Stimulated activated CD8-positive, alpha-beta memory T cell treated with anti-CD3 and anti-CD28 coated beads, Interleukin-4, amount 100 ng/mL, for 48 hours (primary cell): ENCODE results near the gene EPB41L3.

ENCODE experiments used
- DNase-seq: peaks from one replicate; pipeline ENCODE4 v3.0.0-alpha.2; 2020

EPB41L3 gene

DNA sequence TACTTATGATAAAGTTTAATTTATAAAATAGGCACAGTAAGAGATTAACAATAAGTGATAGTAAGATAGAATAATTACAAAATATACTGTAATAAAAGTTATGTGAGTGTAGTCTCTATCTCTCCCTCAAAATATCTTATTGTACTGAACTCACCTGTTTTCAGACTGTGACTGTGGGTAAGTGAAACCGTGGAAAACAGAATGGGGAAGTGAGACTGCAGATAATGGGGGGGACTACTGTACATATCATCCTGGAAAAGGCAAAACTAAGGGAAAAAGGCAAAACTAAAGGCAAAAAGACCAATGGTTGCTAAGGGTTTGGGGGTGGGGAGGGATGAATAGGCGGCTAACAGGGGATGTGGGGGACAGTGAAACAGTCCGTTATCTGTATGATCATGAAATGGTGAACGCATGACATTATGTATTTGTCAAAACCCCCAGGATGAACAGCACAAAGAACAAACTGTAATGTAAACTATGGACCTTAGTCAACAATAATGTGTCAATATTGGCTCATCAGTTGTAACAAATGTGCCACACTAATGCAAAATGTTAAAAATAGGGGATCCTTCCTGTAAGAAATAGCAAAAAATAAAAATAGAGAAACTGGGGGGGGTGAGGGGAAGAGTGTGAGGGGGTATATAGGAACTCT is 93.8 kb downstream of the EPB41L3 start:
- no peak for DNase-seq

- DNase-seq: no peak
Observed at GRCh38 chr18:5447442-5447841, 96.4 kb downstream of the EPB41L3 start.

DNA sequence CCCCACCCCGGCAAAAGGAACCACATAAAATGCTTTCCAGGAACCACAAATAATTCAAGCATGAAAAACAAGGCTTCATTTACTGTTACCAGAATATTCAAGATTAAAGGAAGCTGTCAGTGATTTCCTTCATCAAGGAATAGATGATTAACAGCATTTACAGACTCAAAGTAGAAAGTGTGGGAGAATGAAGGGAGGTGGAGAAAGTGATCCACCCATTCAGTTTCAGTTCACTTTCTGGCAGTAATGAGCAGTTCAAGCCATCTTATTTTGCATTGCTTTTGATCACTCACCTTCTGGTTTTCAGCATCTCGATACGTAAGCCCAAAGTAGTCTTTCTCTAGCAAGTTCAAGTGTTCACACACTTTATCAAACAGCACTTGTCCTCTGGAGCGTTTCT is 99.0 kb downstream of the EPB41L3 start:
- DNase-seq: no peak

GRCh38 chr18:5444269-5444668 is 99.5 kb downstream of the EPB41L3 start:
- no peak for DNase-seq

DNA sequence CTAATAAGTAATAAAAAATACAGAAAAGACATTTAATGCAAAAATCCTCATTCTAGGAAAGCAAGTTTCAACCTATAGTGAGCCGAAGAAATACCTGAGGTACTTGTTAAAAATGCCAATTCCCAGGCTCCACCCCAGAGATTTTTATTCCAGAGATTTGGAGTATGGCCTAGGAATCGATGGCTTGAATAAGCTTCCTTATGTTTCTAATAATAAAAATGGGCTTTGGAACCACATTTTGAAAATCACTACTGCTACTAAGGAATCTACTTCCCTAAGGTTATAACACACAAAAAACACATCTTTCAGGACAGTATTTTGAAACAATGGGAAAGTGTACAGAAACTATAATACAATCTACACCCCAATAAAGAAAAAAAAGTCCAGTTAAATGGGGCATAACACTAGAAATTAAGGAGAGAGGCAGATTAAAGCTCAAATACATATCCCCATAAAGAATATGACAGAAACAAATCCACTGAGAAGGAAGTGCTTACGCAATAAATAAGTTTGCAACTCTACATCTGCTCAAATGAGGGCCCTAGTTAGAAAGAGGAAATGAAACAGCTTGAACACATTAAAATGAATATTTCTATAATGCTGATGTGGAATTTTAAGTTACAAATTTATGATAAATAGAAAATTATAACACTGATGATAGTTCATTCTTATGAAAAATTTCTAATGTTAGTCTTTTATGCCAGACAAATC is 103.7 kb downstream of the EPB41L3 start:
- DNase-seq: no peak

DNA sequence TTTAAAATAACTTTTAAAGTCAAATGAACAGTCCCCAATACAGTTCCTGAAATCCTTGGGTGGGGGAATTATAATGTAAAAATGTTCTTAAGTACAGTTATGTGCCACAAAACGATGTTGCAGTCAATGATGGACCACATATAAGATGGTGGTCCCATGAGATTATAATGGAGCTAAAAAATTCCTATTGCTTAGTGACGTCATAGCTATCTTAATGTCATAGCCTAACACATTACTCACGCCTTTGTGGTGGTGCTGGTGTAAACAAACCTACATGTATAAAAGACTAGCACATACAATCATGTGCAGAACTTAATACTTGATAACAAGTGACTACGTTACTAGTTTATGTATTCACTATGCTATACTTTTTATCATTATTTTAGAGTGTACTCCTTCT is 109.4 kb downstream of the EPB41L3 start:
- no peak for DNase-seq

DNA sequence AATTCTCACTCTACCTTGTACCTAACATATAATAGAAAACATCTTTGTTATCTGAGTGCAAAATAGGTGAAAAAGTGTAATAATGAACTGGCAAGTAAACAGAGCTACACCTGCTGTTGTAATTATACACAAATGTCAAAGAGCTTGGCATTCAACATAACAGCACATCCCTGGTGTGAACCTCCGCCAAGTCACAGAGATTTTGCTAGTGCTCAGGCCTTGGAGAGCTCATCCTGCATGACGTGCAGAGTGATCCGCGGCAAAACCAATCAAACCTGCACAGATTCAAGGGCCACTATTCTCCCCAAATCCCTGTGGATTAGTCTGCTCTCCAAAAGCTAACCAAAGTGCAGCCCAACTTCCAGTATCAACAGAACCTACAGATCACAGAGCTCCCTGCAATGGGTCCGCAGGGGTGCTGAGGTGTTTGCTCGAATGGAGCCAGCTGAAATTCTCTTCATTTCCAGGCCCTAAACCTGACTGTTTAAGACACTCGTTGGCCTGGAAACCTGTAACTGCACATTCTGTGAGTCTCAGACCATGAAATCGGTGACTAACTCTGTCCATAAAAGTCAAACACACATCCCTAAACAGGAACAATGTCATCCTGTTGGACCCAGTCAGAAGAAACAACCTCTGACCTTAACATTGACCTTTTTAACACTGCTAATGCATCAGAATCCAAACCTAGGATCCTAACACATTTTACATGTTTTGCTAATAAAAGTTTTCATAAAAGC is 111.8 kb downstream of the EPB41L3 start:
- DNase-seq: no peak

GRCh38 chr18:5430131-5430530 is 113.7 kb downstream of the EPB41L3 start:
- no peak for DNase-seq

GRCh38 chr18:5429681-5430080 is 114.1 kb downstream of the EPB41L3 start:
- DNase-seq: no peak

DNA sequence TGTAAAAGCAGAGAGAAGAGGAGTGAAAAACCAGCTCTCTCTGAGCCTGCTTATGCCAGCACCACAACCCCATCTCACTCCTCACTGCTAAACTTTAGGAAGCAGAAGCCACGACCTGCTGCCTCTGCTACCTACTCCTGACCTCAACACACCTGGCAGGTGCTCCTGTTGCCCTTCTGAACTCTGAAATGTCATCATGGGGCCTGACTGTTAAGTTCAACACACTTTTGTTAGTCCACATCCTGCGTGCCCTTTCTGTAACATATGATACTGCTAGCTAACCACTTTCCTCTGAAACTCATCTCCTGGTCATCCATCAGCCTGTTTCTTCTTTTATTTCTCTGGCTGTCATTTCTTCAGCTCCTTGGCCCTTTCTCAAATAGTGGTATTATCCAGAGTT is 118.1 kb downstream of the EPB41L3 start:
- no peak for DNase-seq

DNA sequence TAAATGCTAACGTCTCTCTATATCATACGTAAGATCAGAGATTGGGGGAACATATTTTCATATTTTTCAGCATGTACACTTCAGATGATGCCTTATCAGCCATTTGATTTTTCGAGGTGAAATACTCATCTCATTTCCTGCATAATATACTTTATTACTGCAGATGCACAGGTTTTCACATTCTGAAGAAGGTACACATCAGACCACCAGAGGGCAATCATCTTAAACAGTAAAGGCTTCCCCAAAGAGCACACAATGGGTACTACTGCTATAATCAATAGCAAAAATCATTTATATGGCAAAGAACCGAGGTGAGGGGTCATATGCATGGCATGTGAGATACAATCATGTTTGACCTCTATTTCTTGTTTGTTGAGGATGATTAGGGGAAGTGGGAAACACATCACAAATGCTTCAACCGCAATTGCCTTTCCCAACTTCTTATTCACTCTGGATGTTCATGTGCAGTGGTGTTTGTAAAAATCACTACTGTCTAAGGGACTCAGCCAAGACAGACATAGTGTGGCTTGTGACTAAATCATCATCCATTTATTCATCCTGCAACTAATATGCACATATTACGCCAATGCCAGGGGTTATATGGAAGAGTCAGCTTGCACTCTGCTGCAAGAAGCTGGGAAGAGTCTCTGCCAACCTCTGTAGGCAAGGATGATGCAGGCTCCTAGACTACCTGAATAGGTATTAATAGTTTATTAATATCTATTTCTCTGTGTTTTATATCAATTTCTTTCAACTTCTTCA is 118.7 kb downstream of the EPB41L3 start:
- DNase-seq: no peak

- no peak for DNase-seq
Observed at GRCh38 chr18:5422626-5423025, 121.2 kb downstream of the EPB41L3 start.

DNA sequence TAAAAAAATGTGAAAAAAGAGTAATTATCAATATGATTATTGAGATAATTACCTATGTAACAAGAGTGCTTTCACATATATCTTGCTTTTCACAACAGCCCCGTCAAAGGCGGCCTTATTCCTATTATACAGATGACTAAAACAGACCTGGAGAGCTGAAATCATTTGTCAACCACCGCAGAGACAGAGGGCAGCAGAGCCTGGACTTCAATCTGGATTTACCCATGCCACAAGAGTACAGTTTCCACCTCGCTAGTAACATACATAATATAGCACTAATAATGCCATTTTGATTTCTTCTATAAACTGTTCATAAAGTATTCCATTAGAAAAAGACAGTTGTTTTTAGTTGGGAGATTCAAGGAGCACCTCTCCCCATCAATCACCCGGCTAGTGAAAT is 121.8 kb downstream of the EPB41L3 start:
- no peak for DNase-seq

- no peak for DNase-seq
Observed at GRCh38 chr18:5420906-5421305, 122.9 kb downstream of the EPB41L3 start.

DNA sequence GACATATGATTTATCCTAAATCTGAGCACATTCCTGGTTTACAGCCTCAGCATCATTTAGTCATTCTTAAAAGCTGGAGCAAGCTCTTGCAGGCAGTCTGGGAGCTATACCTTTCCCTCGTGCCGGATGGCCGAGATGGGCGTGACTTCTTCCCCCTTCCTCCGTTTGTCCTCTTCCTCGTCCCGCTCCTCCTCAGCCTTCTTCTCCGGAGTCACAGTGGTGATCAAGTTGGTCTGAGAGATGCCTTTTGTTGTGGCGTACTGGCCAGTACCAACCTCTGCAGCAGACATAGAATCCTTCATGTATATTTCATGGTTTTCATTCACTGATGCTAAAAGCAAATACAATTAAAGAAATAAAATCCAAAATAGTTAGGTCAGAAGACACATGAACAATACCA is 124.2 kb downstream of the EPB41L3 start:
- DNase-seq: no peak

DNA sequence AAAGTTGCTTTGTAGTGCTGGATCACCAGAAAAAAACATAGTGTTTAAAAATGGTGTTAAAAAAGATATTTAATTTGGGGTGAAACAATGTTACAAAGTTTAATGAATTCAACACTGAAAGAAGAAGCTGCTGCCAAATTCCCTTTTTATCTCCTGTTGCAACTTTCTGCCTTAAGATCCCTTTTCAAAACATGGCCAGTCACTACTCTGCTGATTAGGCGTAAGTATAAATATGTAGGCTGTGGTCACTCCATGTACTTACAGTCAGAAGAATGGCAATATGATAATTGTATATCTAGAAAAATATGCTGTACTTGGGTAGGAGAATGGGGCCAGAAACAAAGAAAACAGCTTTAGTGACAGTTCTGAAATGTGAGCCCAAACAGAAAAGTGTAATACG is 124.8 kb downstream of the EPB41L3 start:
- no peak for DNase-seq

GRCh38 chr18:5417342-5417741 is 126.5 kb downstream of the EPB41L3 start:
- DNase-seq: no peak

- DNase-seq: no peak
Observed at GRCh38 chr18:5416112-5416511, 127.7 kb downstream of the EPB41L3 start.

DNA sequence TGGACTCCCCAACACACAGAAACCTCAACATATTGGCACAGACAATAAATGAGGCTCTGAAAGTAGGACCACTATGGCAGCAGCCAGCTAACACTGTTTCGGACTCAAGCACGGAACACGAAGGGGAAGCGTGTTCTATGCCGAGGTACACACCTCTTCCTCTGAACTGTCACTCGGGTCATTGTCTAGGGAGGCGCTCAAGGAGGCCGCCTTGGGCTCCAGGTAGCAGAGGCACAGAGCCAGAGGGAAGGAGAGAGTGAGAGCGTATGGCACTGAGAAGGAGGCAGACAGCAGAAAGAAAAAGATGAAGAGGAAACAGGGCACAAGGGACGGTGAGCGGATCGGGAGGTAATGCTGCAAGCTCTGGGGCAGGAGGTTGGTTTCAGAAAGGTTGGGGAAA is 128.1 kb downstream of the EPB41L3 start:
- DNase-seq: no peak

DNA sequence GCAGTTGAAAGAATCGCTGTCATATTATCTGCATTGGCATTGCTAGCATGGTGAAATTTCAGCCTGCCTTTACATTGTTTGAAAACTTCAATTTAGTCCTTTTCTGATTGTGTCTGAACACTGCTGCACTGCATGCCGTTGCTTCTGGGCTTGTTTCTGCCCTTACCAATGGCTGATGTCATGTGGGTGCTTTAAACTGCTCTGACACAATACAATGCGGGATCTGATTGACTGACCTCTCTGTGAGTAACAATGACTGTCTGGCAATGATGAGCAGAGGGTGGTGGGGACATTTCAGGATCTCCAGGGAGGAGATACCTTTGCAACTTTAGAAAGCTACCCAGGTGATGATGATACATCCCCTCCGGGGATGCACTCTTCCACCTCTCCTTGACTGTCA is 128.8 kb downstream of the EPB41L3 start:
- no peak for DNase-seq

GRCh38 chr18:5414546-5414945 is 129.3 kb downstream of the EPB41L3 start:
- no peak for DNase-seq

DNA sequence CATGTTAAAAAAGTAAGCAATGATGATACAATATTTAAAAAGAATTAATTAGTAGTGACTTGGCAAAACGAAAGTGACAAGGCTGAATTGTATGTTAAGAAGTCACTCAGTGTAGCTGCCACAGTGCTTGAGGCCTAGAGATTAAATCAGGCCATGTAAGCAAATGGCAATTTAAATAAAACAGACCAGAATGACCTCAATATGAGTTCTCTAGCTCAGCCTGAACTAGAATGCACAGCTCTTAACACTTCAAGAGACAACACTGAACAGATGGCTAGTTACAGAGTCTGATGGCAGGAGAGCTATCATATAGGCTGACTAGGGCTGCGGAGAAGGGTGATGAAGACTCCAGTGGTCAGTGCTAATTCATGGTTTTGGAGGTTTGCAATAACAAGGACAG is 130.3 kb downstream of the EPB41L3 start:
- no peak for DNase-seq

DNA sequence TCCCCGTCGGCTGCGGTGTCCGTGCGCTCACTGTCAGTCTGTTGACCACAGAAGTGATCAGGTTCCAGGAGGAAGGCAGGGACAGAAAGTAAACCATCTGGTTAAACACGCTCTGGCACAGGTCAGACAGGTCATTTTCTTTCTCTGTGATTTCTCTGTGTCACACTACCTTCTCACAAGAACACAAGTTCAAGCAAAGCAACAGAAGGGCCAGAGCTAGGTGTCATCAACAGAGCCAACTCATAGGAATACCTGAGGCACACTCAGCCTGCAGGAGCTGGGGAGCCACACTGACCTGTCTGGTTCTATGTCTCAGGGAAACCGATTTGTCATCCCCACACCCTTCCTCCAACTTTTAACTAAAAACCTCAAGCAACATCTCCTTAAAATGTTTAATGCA is 133.2 kb downstream of the EPB41L3 start:
- no peak for DNase-seq

DNA sequence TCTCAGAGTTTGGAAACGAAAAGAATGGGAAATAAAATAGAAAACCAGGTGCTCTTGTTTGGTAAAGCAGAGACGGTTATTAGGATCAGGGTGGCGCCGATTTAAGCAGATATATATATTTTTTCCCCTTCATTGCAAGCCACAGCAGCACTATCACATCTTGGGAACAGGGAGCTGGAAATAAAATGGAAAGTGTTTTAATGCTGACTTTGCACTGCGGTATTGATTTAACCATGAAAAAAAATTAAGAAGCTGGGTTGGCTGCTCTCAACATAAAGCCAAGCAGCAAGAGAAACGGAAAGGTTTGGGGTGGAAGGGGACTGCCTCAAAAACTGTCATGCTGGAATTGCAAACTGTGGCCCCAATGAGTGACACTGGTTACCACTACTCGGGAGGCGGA is 145.5 kb downstream of the EPB41L3 start:
- no peak for DNase-seq
